Mammary epithelial cell (primary cell): ENCODE data around the gene S100G.

Experiments
- EZH2 ChIP-seq: IDR thresholded peaks from 2 replicates; pipeline ENCODE4 v1.6.1; 2012; ENCODE audit warnings: low read length, inconsistent platforms, borderline replicate concordance
- TF ChIP-seq, protein P1 (sequence below), 2 donors: IDR thresholded peaks in 1 of 2; conservative IDR thresholded peaks in 1 of 2; 2 replicates each; pipeline ENCODE4 v1.5.1; 2011 to 2012; ENCODE audit warnings: inconsistent platforms in 2 of 2, low read length in 2 of 2, mild to moderate bottlenecking in 2 of 2, control low read depth in 1 of 2, low read depth in 1 of 2; ENCODE audit not compliant: insufficient read depth in 1 of 2; ENCODE audit errors: extremely low read depth in 1 of 2

DNA sequence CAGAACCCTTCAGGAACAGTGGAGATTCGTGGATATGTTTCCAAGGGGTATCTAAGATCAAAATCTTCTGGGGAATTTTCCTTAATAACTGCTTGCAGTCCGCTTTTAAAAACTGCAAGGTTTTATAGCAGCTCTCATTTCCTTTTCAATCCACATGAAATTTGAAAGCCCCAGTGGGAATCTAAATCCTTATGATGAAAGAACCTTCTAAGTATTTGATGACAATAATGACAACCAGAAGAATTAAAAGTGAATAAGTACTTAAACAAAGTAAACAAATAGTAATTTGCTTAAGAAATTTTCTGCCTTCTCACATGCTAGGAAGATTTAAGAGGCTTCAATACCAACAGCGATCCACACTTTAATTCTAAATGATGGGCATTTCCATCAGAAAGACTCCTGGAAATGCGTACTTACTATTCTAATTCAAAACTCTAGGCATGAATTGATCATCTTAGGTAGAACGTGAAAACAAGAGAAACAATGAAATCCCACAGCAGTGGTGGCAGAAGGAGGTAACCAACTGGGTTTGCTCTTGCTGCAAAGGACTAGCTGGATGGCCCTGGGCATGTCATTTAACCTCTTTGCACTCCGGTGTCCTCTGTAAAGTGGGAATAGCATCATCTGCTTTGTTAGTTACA lies 37.6 kb upstream of the S100G start:
- TF ChIP-seq, protein P1, sequence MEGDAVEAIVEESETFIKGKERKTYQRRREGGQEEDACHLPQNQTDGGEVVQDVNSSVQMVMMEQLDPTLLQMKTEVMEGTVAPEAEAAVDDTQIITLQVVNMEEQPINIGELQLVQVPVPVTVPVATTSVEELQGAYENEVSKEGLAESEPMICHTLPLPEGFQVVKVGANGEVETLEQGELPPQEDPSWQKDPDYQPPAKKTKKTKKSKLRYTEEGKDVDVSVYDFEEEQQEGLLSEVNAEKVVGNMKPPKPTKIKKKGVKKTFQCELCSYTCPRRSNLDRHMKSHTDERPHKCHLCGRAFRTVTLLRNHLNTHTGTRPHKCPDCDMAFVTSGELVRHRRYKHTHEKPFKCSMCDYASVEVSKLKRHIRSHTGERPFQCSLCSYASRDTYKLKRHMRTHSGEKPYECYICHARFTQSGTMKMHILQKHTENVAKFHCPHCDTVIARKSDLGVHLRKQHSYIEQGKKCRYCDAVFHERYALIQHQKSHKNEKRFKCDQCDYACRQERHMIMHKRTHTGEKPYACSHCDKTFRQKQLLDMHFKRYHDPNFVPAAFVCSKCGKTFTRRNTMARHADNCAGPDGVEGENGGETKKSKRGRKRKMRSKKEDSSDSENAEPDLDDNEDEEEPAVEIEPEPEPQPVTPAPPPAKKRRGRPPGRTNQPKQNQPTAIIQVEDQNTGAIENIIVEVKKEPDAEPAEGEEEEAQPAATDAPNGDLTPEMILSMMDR (conservative IDR thresholded peaks at IDR 0.05 in 1 of 2, IDR thresholded peaks at IDR 0.05 in 1 of 2; ENCODE audit: extremely low read depth in 1 of 2, insufficient read depth in 1 of 2, low read depth in 1 of 2, low read length in 2 of 2): no peak
- no peak for TF ChIP-seq EZH2
